ENCODE data around the gene CPB2.

- TF ChIP-seq REST (IDR thresholded peaks at IDR 0.05; ENCODE audit: insufficient read depth in 1 of 2, low read depth in 2 of 2, low read length in 1 of 2) (no peak), CTCF (IDR thresholded peaks at IDR 0.05) (no peak)
These were observed 3.8 kb downstream of the CPB2 start for GRCh38 chr13:46101002-46101401.
